ENCODE data around the gene DYNC2H1.

- TF ChIP-seq CBFB (CRISPR knock-in tag; IDR thresholded peaks at IDR 0.05; ENCODE audit: low read depth) (no peak), CTCF (IDR thresholded peaks at IDR 0.05) (no peak)
Measured at GRCh38 chr11:103499710-103500340, 390.6 kb downstream of the DYNC2H1 start.

All from WTC11 (cell line).